PFSK-1 (cell line): Measurements from ENCODE around the gene TMEM120B.

Source experiments
- FOXP2 ChIP-seq: optimal IDR thresholded peaks from 2 replicates; pipeline ENCODE3; 2011; ENCODE audit warnings: borderline replicate concordance, control low read depth, inconsistent platforms; ENCODE audit not compliant: insufficient read depth; ENCODE audit errors: extremely low read length, extremely low read depth
- POLR2AphosphoS5 ChIP-seq: IDR thresholded peaks from 2 replicates; pipeline ENCODE4 v1.6.1; 2012; ENCODE audit warnings: low read depth, mild to moderate bottlenecking, control low read depth, low read length, moderate library complexity
- SIN3A ChIP-seq: IDR thresholded peaks from 2 replicates; pipeline ENCODE4 v1.6.1; 2012; ENCODE audit warnings: mild to moderate bottlenecking, low read length, moderate library complexity, borderline replicate concordance; ENCODE audit not compliant: insufficient read depth
- TAF1 ChIP-seq: IDR thresholded peaks from 2 replicates; pipeline ENCODE4 v1.6.1; 2012; ENCODE audit warnings: low read length, control low read depth, borderline replicate concordance; ENCODE audit not compliant: insufficient read depth
- TF ChIP-seq, protein P1 (sequence below), 2 experiments: IDR thresholded peaks; 2 replicates each; pipeline versions ENCODE4 v1.6.1 to v1.8.0; 2011 to 2012; ENCODE audit warnings: low read depth in 2 of 2, low read length in 2 of 2, control low read depth in 1 of 2, inconsistent platforms in 1 of 2, mild to moderate bottlenecking in 1 of 2, moderate library complexity in 1 of 2; ENCODE audit not compliant: insufficient read depth in 1 of 2

Gene TMEM120B

DNA sequence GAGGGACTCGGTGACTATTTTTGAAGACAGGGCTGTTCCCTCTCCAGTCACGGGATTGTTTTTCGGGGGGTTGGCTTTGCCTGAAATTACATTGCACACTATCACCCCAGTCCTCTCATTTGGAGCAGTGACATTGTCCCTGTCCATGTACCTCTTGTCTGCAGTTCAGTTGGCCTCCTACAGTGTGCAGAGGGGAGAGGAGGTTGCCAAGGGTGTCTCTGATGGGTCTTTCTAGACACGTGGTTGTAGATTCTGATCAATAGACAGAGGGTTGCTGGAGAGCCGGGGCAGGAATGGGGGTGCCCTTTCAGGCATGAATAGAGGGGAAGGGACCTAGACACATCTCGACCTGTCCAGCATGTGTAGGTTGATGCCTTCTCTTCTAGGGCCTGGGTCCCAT, 1.2 kb downstream of the TMEM120B start:
- TF ChIP-seq POLR2AphosphoS5 (no peak), TAF1 (no peak), FOXP2 (no peak), SIN3A (no peak)
- TF ChIP-seq, protein P1, sequence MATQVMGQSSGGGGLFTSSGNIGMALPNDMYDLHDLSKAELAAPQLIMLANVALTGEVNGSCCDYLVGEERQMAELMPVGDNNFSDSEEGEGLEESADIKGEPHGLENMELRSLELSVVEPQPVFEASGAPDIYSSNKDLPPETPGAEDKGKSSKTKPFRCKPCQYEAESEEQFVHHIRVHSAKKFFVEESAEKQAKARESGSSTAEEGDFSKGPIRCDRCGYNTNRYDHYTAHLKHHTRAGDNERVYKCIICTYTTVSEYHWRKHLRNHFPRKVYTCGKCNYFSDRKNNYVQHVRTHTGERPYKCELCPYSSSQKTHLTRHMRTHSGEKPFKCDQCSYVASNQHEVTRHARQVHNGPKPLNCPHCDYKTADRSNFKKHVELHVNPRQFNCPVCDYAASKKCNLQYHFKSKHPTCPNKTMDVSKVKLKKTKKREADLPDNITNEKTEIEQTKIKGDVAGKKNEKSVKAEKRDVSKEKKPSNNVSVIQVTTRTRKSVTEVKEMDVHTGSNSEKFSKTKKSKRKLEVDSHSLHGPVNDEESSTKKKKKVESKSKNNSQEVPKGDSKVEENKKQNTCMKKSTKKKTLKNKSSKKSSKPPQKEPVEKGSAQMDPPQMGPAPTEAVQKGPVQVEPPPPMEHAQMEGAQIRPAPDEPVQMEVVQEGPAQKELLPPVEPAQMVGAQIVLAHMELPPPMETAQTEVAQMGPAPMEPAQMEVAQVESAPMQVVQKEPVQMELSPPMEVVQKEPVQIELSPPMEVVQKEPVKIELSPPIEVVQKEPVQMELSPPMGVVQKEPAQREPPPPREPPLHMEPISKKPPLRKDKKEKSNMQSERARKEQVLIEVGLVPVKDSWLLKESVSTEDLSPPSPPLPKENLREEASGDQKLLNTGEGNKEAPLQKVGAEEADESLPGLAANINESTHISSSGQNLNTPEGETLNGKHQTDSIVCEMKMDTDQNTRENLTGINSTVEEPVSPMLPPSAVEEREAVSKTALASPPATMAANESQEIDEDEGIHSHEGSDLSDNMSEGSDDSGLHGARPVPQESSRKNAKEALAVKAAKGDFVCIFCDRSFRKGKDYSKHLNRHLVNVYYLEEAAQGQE (IDR thresholded peaks at IDR 0.05; ENCODE audit: insufficient read depth in 1 of 2, low read depth in 2 of 2, low read length in 2 of 2) = no peak

DNA sequence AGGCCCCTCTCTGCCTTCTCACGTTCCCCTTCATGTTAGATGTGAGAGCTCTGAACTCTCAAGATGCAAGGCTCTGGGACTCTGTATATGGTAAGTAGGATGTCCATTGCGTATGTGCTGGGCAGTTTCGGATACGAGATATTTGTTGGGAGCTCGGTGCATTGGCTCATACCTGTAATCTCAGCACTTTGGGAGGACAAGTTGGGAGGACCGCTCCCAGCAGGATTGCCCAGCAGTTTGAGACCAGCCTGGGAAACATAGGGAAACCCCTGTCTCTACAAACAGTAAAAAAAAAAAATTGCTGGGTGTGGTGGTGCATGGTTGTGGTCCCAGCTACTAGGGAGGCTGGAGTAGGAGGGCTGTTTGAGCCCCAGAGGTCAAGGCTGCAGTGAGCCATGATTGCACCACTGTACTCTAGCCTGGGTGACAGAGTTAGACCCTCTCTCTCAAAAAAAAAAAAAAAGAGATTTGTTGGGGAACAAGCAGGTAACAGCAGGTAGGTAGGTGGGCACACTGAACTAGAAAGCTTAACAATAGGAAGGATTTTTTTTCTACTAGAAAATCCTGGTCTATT, 3.4 kb downstream of the TMEM120B start:
- TF ChIP-seq POLR2AphosphoS5 (no peak), TAF1 (no peak), SIN3A (no peak), FOXP2 (no peak)
- TF ChIP-seq, protein P1 (IDR thresholded peaks at IDR 0.05; ENCODE audit: insufficient read depth in 1 of 2, low read depth in 2 of 2, low read length in 2 of 2) = no peak

DNA sequence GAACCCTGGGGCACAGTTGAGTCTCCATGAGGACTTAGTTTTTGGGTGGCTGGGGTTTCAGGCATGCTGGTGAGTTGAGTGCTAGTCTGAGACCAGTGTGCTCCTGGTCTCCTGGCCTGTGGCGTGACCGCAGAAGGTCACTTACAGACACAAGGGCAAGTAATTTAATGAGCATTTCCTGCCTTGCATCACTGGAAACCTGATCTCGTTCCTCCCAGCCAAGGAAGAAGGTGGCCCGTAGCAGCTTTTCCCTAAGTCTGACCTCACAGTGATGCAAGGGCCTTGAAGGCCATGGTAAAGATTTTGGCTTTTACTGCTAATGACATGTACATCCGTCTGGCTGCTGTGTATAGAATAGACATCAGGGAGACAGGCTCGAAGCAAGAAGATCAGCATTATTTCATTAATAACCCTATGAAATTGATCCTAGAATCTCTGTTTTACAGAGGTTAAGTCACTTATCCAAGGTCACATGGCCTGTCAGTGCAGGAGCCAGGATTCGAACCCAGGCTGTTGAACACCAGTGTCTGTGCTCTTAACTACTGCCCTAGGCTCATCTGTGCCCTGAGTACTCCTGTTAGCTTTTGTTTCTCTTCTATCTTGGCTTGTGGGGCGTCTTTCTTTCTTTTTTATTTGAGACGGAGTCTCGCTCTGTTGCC, 4.6 kb downstream of the TMEM120B start:
- TF ChIP-seq FOXP2 (peak; percentile 45), TAF1 (0 out of 2 replicates have a peak, but pooled peaks have one; percentile 51), SIN3A (peak; percentile 52; the same call in 1 of the 2 replicates), POLR2AphosphoS5 (peak; percentile 49; the same call in 1 of the 2 replicates)
- TF ChIP-seq, protein P1 (IDR thresholded peaks at IDR 0.05; ENCODE audit: insufficient read depth in 1 of 2, low read depth in 2 of 2, low read length in 2 of 2) = no peak

DNA sequence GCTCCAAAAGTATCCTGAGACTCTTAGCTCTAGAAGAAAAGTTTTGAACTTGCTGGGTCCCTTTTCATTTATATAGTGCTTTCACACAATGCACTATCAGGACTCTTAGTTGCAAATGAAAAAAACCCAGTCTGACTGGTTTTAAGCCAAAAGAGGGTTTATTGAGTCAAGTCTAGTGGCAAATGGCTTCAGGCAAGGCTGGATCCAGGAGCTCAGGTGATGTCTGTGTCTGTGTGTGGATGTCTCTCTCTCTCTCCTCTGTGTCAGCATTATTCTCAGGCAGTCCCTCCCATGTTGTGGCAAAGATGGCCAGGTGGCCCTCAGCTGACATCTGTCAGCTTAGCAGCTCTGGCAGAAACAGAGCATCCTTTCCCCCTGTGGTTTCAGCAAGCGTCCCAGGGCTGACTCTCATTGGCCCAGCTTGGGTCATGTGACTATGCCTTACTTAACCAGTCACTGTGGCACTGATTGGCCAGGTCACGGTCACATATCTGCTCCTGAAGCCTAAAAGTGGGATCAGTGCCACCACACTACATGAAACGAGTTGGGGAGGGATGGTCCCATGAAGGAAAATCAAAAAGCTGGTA, 6.2 kb downstream of the TMEM120B start:
- TF ChIP-seq TAF1 (no peak), FOXP2 (no peak), POLR2AphosphoS5 (no peak), SIN3A (no peak)
- TF ChIP-seq, protein P1 (IDR thresholded peaks at IDR 0.05; ENCODE audit: insufficient read depth in 1 of 2, low read depth in 2 of 2, low read length in 2 of 2) = no peak
